Measurements from ENCODE around the gene NACC1.

Gene NACC1

GRCh38 chr19:13118424-13119193 is 545 bp downstream of the NACC1 start:
- Histone ChIP-seq H3K4me1 (ENCODE audit: control insufficient read depth, insufficient read depth, low read length) (peaks cover 7% of the 10 kb centered on the region), H3K27ac (ENCODE audit: extremely low read depth, low read depth, low read length) (peak overlapping the region; percentile 98), H3K4me3 (ENCODE audit: low read depth, low read length) (peak overlapping the region; percentile 93), H3K9me3 (ENCODE audit: control insufficient read depth, insufficient read depth, low read depth, low read length) (no peaks in the 10 kb centered on the region), H3K36me3 (ENCODE audit: control insufficient read depth in 2 of 2, insufficient read depth in 1 of 2, low read length in 2 of 2) (peaks cover 9 to 51% of the 10 kb centered on the region in 2 experiments; a peak in 2 of 3 replicates)
- ChIA-PET CTCF (interaction anchor here (1.0 to 2.3 kb wide), 5 partner anchors 115 to 153 kb away, joined by 3 to 13 read pairs (median 3); no protein-coding TSS in a partner anchor), POLR2A (interaction anchor here (0.5 to 4.2 kb wide), 11 partner anchors 10 to 1017 kb away, joined by 3 to 48 read pairs (median 4); partner anchors contain the start of genes GCDH, IER2 and STX10)
- peak; percentile 99 for TF ChIP-seq EGR2 (tag by site-specific recombination; IDR thresholded peaks at IDR 0.05; ENCODE audit: low read depth)
- no peak for TF ChIP-seq HOXC10 (CRISPR knock-in tag; IDR thresholded peaks at IDR 0.05)
- TF ChIP-seq YY2 (tag by site-specific recombination; IDR thresholded peaks at IDR 0.05): no peak
- peak; percentile 61; the same call in 1 of the 2 replicates for TF ChIP-seq ZNF335 (tag by site-specific recombination; conservative IDR thresholded peaks at IDR 0.05)
- no peak for TF ChIP-seq ZBTB7A (tag by site-specific recombination; IDR thresholded peaks at IDR 0.05; ENCODE audit: low read depth)
- TF ChIP-seq ZNF18 (tag by site-specific recombination; IDR thresholded peaks at IDR 0.05): no peak
- TF ChIP-seq ZNF211 (tag by site-specific recombination; IDR thresholded peaks at IDR 0.05; ENCODE audit: low read depth): no peak
- TF ChIP-seq ZNF302 (tag by site-specific recombination; IDR thresholded peaks at IDR 0.05; ENCODE audit: low read depth): no peak
- TF ChIP-seq ZNF426 (tag by site-specific recombination; IDR thresholded peaks at IDR 0.05): no peak
- no peak for TF ChIP-seq PRDM1 (tag by site-specific recombination; IDR thresholded peaks at IDR 0.05)
- TF ChIP-seq MEIS1 (CRISPR knock-in tag; IDR thresholded peaks at IDR 0.05; ENCODE audit: borderline replicate concordance): no peak
- no peak for TF ChIP-seq ZNF580 (tag by site-specific recombination; IDR thresholded peaks at IDR 0.05)
- no peak for TF ChIP-seq ZNF366 (tag by site-specific recombination; conservative IDR thresholded peaks at IDR 0.05)
- peak; percentile 52 for TF ChIP-seq ZBTB10 (tag by site-specific recombination; IDR thresholded peaks at IDR 0.05)
- TF ChIP-seq ZNF433 (tag by site-specific recombination; IDR thresholded peaks at IDR 0.05; ENCODE audit: low read depth): no peak
- TF ChIP-seq ZNF843 (tag by site-specific recombination; IDR thresholded peaks at IDR 0.05): peak; percentile 53; the same call in 1 of the 2 replicates
- no peak for TF ChIP-seq HOXA7 (CRISPR knock-in tag; IDR thresholded peaks at IDR 0.05; ENCODE audit: borderline replicate concordance)
- TF ChIP-seq ZNF747 (tag by site-specific recombination; IDR thresholded peaks at IDR 0.05): no peak
- no peak for TF ChIP-seq SETDB1 (IDR thresholded peaks at IDR 0.05; ENCODE audit: insufficient read length, low read length)
- no peak for TF ChIP-seq ZNF2 (tag by site-specific recombination; IDR thresholded peaks at IDR 0.05)
- peak; percentile 82 for TF ChIP-seq GLIS2 (tag by site-specific recombination; IDR thresholded peaks at IDR 0.05)
- TF ChIP-seq ZNF19 (tag by site-specific recombination; IDR thresholded peaks at IDR 0.05; ENCODE audit: low read depth): no peak
- no peak for TF ChIP-seq GFI1B (tag by site-specific recombination; IDR thresholded peaks at IDR 0.05)
- no peak for TF ChIP-seq ZNF623 (tag by site-specific recombination; IDR thresholded peaks at IDR 0.05)
- TF ChIP-seq KLF10 (tag by site-specific recombination; IDR thresholded peaks at IDR 0.05): peak; percentile 45; the same call in 1 of the 2 replicates
- TF ChIP-seq ZNF707 (tag by site-specific recombination; IDR thresholded peaks at IDR 0.05): no peak
- TF ChIP-seq KLF8 (tag by site-specific recombination; IDR thresholded peaks at IDR 0.05): peak; percentile 50; the same call in 1 of the 2 replicates
- TF ChIP-seq ZNF266 (tag by site-specific recombination; IDR thresholded peaks at IDR 0.05; ENCODE audit: low read depth): no peak
- TF ChIP-seq ZSCAN18 (tag by site-specific recombination; IDR thresholded peaks at IDR 0.05): no peak
- no peak for TF ChIP-seq ZNF280C (tag by site-specific recombination; IDR thresholded peaks at IDR 0.05)
